IMR-90 (cell line): ENCODE data around the gene HNRNPM. TPM values are rescaled to one million over a fixed set of nuclear protein-coding genes. Genes with fewer than 3 reads are reported as not detected.
A peak's percentile ranks its signal among the peaks of the same experiment; 100 is the strongest.

Experiments used
- ATAC-seq: fragments of 200-7000 bp; cut with Tn5 transposase; 2 replicates; pipeline ENCODE4 v1.9.1; 2020; ENCODE audit warnings: low read depth, mild to moderate bottlenecking, moderate library complexity
- BruUV-seq: library from RNA; stranded (reverse); fragments of 400-500 nt; replicated peaks from 2 replicates; lab custom pipeline; 2021; lab: Mats Ljungman, UMichigan
- CTCF ChIA-PET: fragments of 300-600 bp; formaldehyde crosslinking; extraction: SDS; loops from one replicate; lab custom pipeline; 2021; ENCODE audit warnings: antibody characterized with exemption; lab: Yijun Ruan, JAX
- POLR2A ChIA-PET: fragments of 300-600 bp; sonication (Branson Sonifier 250); formaldehyde crosslinking; loops from one replicate; lab custom pipeline; 2022; ENCODE audit warnings: antibody characterized with exemption; ENCODE audit not compliant: unreplicated experiment; lab: Charles Lee
- DNase-seq: peaks from one replicate; pipeline ENCODE4 v3.0.0; 2013
- H2AFZ ChIP-seq: replicated peaks from 2 replicates; pipeline ENCODE3; 2013; ENCODE audit warnings: low read length, mild to moderate bottlenecking; ENCODE audit not compliant: poor library complexity
- H2AK5ac ChIP-seq: 2 replicates; pipeline ENCODE4 v1.6.1; 2013; ENCODE audit warnings: low read depth, low read length, inconsistent platforms
- H2AK9ac ChIP-seq: replicated peaks from 2 replicates; pipeline ENCODE3; 2013; ENCODE audit warnings: mild to moderate bottlenecking, low read depth, low read length, moderate library complexity; ENCODE audit not compliant: poor library complexity
- H2BK120ac ChIP-seq: 2 replicates; pipeline ENCODE4 v1.6.1; 2013; ENCODE audit warnings: low read depth, low read length, inconsistent platforms
- H2BK15ac ChIP-seq: 3 replicates; pipeline ENCODE4 v1.6.1; 2013; ENCODE audit warnings: low read depth, low read length, inconsistent platforms
- H2BK20ac ChIP-seq: 2 replicates; pipeline ENCODE4 v1.6.1; 2013; ENCODE audit warnings: low read depth, mild to moderate bottlenecking, inconsistent platforms, low read length, moderate library complexity
- H2BK5ac ChIP-seq: 2 replicates; pipeline ENCODE4 v1.6.1; 2013; ENCODE audit warnings: mild to moderate bottlenecking, low read depth, low read length, inconsistent platforms; ENCODE audit not compliant: poor library complexity, severe bottlenecking
- H3K14ac ChIP-seq: replicated peaks from 2 replicates; pipeline ENCODE4 v1.6.1; 2013; ENCODE audit warnings: low read depth, low read length, inconsistent platforms
- H3K18ac ChIP-seq: 2 replicates; pipeline ENCODE4 v1.6.1; 2013; ENCODE audit warnings: low read depth, low read length, control low read depth
- H3K23ac ChIP-seq: 2 replicates; pipeline ENCODE4 v1.6.1; 2013; ENCODE audit warnings: low read depth, low read length, inconsistent platforms
- H3K27ac ChIP-seq: 2 replicates; pipeline ENCODE4 v1.5.1; 2013; ENCODE audit warnings: mild to moderate bottlenecking, control low read depth, low read length; ENCODE audit not compliant: insufficient read depth
- H3K27me3 ChIP-seq: 2 replicates; pipeline ENCODE4 v1.6.1; 2013; ENCODE audit warnings: low read length; ENCODE audit not compliant: control insufficient read depth, insufficient read depth
- H3K36me3 ChIP-seq: 2 replicates; pipeline ENCODE4 v1.6.1; 2013; ENCODE audit warnings: low read length, mixed read lengths; ENCODE audit not compliant: control insufficient read depth, insufficient read depth
- H3K4ac ChIP-seq: 2 replicates; pipeline ENCODE4 v1.6.1; 2013; ENCODE audit warnings: low read depth, low read length, inconsistent platforms
- H3K4me1 ChIP-seq: 2 replicates; pipeline ENCODE4 v1.6.1; 2013; ENCODE audit warnings: low read length, mixed read lengths; ENCODE audit not compliant: control insufficient read depth, insufficient read depth
- H3K4me2 ChIP-seq: 2 replicates; pipeline ENCODE4 v1.6.1; 2013; ENCODE audit warnings: low read depth, mild to moderate bottlenecking, control low read depth, low read length, moderate library complexity
- H3K4me3 ChIP-seq: 2 replicates; pipeline ENCODE4 v1.5.1; 2013; ENCODE audit warnings: low read depth, mild to moderate bottlenecking, control low read depth, low read length, moderate library complexity; ENCODE audit not compliant: insufficient read depth
- H3K56ac ChIP-seq: 2 replicates; pipeline ENCODE4 v1.6.1; 2013; ENCODE audit warnings: low read length, inconsistent platforms; ENCODE audit not compliant: insufficient read depth; ENCODE audit errors: extremely low read depth
- H3K79me1 ChIP-seq, 2 experiments: 2 replicates each; pipeline ENCODE4 v1.6.1; 2013; ENCODE audit warnings: low read length in 2 of 2, inconsistent platforms in 1 of 2, low read depth in 1 of 2
- H3K9ac ChIP-seq: 2 replicates; pipeline ENCODE4 v1.6.1; 2013; ENCODE audit warnings: low read depth, low read length, control low read depth
- H3K9me1 ChIP-seq: 2 replicates; pipeline ENCODE4 v1.6.1; 2013; ENCODE audit warnings: low read length, inconsistent platforms; ENCODE audit not compliant: insufficient read depth
- H3K9me3 ChIP-seq: 2 replicates; pipeline ENCODE4 v1.6.1; 2013; ENCODE audit warnings: low read length; ENCODE audit not compliant: control insufficient read depth, insufficient read depth
- H4K20me1 ChIP-seq: 2 replicates; pipeline ENCODE4 v1.6.1; 2013; ENCODE audit warnings: low read length, inconsistent platforms; ENCODE audit not compliant: insufficient read depth
- H4K5ac ChIP-seq: 2 replicates; pipeline ENCODE4 v1.6.1; 2013; ENCODE audit warnings: mild to moderate bottlenecking, low read depth, low read length, control low read depth
- H4K8ac ChIP-seq, 2 experiments: 2 replicates each; pipeline ENCODE4 v1.6.1; 2013; ENCODE audit warnings: low read depth in 2 of 2, low read length in 2 of 2, control low read depth in 1 of 2, inconsistent platforms in 1 of 2
- H4K91ac ChIP-seq: 2 replicates; pipeline ENCODE4 v1.6.1; 2013; ENCODE audit warnings: low read depth, low read length, inconsistent platforms; ENCODE audit not compliant: insufficient read depth
- BHLHE40 ChIP-seq: fragments of 150-350 bp; IDR thresholded peaks from 2 replicates; pipeline ENCODE4 v1.6.1; 2016; ENCODE audit warnings: mild to moderate bottlenecking, low read depth, low read length
- CEBPB ChIP-seq: IDR thresholded peaks from 2 replicates; pipeline ENCODE4 v1.6.1; 2012; ENCODE audit warnings: low read depth, low read length, improper control_type of control experiment
- CTCF ChIP-seq: conservative IDR thresholded peaks from 2 replicates; pipeline ENCODE4 v1.5.1; 2012; ENCODE audit warnings: mild to moderate bottlenecking, low read depth, low read length, improper control_type of control experiment
- MAFK ChIP-seq: IDR thresholded peaks from 2 replicates; pipeline ENCODE4 v1.6.1; 2012; ENCODE audit warnings: low read depth, low read length, improper control_type of control experiment
- RFX5 ChIP-seq: IDR thresholded peaks from 2 replicates; pipeline ENCODE4 v1.8.0; 2012; ENCODE audit warnings: low read depth, mild to moderate bottlenecking, low read length, moderate library complexity
- SMC3 ChIP-seq: fragments of 150-350 bp; IDR thresholded peaks from 2 replicates; pipeline ENCODE4 v1.6.1; 2016; ENCODE audit warnings: low read depth, mild to moderate bottlenecking, antibody characterized with exemption, low read length, moderate library complexity
- WGBS, 2 experiments: methylation state at CpG; one replicate each; pipeline versions ENCODE4 v1.1.5 to v1.1.7; 2013; ENCODE audit warnings: missing lambda C conversion rate in 2 of 2; ENCODE audit not compliant: insufficient read length in 1 of 2; ENCODE audit errors: extremely low coverage in 2 of 2; 5-methylcytosine and 5-hydroxymethylcytosine counted together
- dilution Hi-C: fragments of 300-500 bp; cut with HindIII; formaldehyde crosslinking; loops from one replicate; pipeline ENCODE4 v1.14.3; 2018; ENCODE audit warnings: low sequenced_read_pairs; ENCODE audit not compliant: unreplicated experiment
- in situ Hi-C: fragments of 300-500 bp; cut with MboI; formaldehyde crosslinking; loops from 3 replicates; pipeline ENCODE4 v1.14.3; 2019; ENCODE audit warnings: low sequenced_read_pairs, inconsistent platforms, mixed read lengths
- intact Hi-C: fragments of 100-400 bp; cut with micrococcal nuclease; formaldehyde crosslinking; loops from 2 replicates; pipeline ENCODE4 v1.10.0; 2022
- polyA plus RNA-seq, 3 experiments: library from polyadenylated mRNA; depleted of rRNA; stranded (reverse); fragments of >200 nt; gene quantifications; 2 replicates each; pipeline ENCODE4 v1.2.3, GENCODE V29; 2012; ENCODE audit warnings: low replicate concordance in 1 of 3
- total RNA-seq: library from RNA; depleted of rRNA; stranded (reverse); fragments of >200 nt; gene quantifications from 2 replicates; pipeline ENCODE4 v1.2.3, GENCODE V29; 2012
- TF ChIP-seq, protein P1 (sequence below): fragments of 150-350 bp; IDR thresholded peaks from 2 replicates; pipeline ENCODE4 v1.6.1; 2016; ENCODE audit warnings: low read depth, mild to moderate bottlenecking, low read length, moderate library complexity, borderline replicate concordance

Gene HNRNPM
- total and polyA plus RNA-seq, 2 of the 4 experiments (the other 2 are of a cell fraction): 75.6 to 197 TPM

GRCh38 chr19:8494158-8494557 is 49.4 kb downstream of the HNRNPM start:
- in situ Hi-C loops (no loop called here), intact Hi-C loops (no loop called here), dilution Hi-C loops (no loop called here)
- no peaks in the 10 kb centered on the region for H3K9me3 ChIP-seq
- H3K23ac ChIP-seq: no peak overlapping the region
- ATAC-seq: no peak
- WGBS, 2 experiments: no CpG with 5 or more reads among the region's 7 CpGs
- no peak overlapping the region for H3K56ac ChIP-seq
- DNase-seq: no peak
- no peaks in the 10 kb centered on the region for H3K27me3 ChIP-seq
- BruUV-seq: no TSS peak
- H2AK9ac ChIP-seq: peak overlapping the region; percentile 13
- no peak overlapping the region for H2BK15ac ChIP-seq
- H2BK120ac ChIP-seq: no peak overlapping the region
- no peak overlapping the region for H2AK5ac ChIP-seq
- H3K18ac ChIP-seq: no peak overlapping the region
- peaks cover 15% of the 10 kb centered on the region for H3K36me3 ChIP-seq
- H2BK5ac ChIP-seq: no peak overlapping the region
- H3K14ac ChIP-seq: no peak overlapping the region
- TF ChIP-seq CTCF: no peak
- no peak for TF ChIP-seq SMC3
- TF ChIP-seq CEBPB: no peak
- no peak for TF ChIP-seq RFX5
- TF ChIP-seq MAFK: no peak
- TF ChIP-seq, protein P1, sequence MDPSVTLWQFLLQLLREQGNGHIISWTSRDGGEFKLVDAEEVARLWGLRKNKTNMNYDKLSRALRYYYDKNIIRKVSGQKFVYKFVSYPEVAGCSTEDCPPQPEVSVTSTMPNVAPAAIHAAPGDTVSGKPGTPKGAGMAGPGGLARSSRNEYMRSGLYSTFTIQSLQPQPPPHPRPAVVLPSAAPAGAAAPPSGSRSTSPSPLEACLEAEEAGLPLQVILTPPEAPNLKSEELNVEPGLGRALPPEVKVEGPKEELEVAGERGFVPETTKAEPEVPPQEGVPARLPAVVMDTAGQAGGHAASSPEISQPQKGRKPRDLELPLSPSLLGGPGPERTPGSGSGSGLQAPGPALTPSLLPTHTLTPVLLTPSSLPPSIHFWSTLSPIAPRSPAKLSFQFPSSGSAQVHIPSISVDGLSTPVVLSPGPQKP: no peak
- no peak for TF ChIP-seq BHLHE40
- H3K9me1 ChIP-seq: no peaks in the 10 kb centered on the region
- ChIA-PET POLR2A (no interaction called here), CTCF (no interaction called here)
- H2AFZ ChIP-seq: peak overlapping the region; percentile 1
- H4K20me1 ChIP-seq: no peaks in the 10 kb centered on the region; the same call in none of the 2 replicates
- H3K27ac ChIP-seq: no peak overlapping the region
- no peak overlapping the region for H3K4ac ChIP-seq
- no peak overlapping the region for H3K9ac ChIP-seq
- H3K4me1 ChIP-seq: no peaks in the 10 kb centered on the region; the same call in 1 of the 2 replicates
- H4K8ac ChIP-seq: no peak overlapping the region
- 0 out of 4 replicates have a peak, but pooled peaks cover 0 to 3% of the 10 kb centered on the region in 2 experiments for H3K79me1 ChIP-seq
- H3K4me3 ChIP-seq: no peak overlapping the region
- H4K5ac ChIP-seq: no peak overlapping the region
- no peak overlapping the region for H3K4me2 ChIP-seq
- no peak overlapping the region for H2BK20ac ChIP-seq
- H4K91ac ChIP-seq: no peak overlapping the region
